ENCODE results near the gene FGFR2.

GRCh38 chr10:121450247-121450646 is 148.0 kb downstream of the FGFR2 start:
- TF ChIP-seq EZH2 (IDR thresholded peaks at IDR 0.05; ENCODE audit: insufficient read depth, low read length) (no peak), CTCF (IDR thresholded peaks at IDR 0.05; ENCODE audit: insufficient read depth, low read depth, low read length) (no peak)

Measured in astrocyte (in vitro differentiated cells and primary cell).